G401 (cell line): ENCODE results near the gene TMEM50A. TPM values are rescaled to one million over a fixed set of nuclear protein-coding genes. Genes with fewer than 3 reads are reported as not detected.
"Not testable (repeated sequence)": the region's sequence is repeated elsewhere in the genome, so short reads cannot be mapped to it uniquely, and the experiment has no call there.

Experiments used
- DNase-seq: peaks from one replicate; pipeline ENCODE4 v3.0.0-alpha.2; 2015; ENCODE audit warnings: low spot score
- in situ Hi-C: cut with HindIII; loops from 2 replicates; pipeline ENCODE4 v1.10.0; 2016; ENCODE audit warnings: low sequenced_read_pairs, mixed read lengths
- total RNA-seq: library from RNA; depleted of rRNA; stranded (reverse); fragments of >200 nt; shearing (Covaris generic); gene quantifications from 2 replicates; pipeline ENCODE4 v1.2.3, GENCODE V29; 2014; rRNA removed

The TMEM50A gene
- 57.8 and 68.8 TPM in 2 replicates for total RNA-seq

DNA sequence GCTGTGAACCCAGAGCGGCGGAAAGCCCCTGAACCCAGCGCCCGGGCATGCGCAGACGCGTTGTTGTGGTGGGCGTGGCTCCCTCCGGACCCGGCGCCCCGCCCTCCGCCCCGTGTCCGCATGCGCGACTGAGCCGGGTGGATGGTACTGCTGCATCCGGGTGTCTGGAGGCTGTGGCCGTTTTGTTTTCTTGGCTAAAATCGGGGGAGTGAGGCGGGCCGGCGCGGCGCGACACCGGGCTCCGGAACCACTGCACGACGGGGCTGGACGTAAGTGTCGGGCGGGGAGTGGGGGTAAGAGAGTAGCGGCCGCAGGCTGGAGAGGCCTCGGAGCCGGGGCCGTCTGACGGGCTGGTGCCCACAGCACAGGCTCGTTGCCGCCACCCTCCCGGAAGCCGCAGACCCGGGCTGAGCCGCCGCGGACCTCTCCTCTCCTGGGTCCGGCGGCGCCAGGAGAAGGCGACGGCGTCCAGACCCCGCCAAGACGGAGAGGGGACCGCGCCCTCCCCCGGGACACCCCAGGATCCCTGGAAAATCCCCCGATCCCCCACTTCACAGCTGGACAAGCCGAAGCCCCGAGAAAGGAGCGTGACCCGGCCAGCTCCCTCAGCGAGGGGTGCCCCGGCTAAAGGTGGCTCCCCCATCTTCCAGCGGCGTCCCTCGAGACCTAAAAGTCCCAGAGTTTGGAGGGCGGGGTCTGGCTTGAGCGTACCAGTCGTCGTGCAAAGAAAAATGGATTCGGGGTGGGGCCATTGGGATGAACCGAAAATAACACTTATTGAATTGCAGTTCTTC is at the start of gene TMEM50A:
TMEM50A (plus strand) TSS at position 147 of the 794 bp plus-strand sequence. CDS start 2,153 bp downstream, outside the sequence.
- in situ Hi-C loops = no loop called here
- DNase-seq = peak; percentile 85

- DNase-seq, in situ Hi-C loops: not testable (repeated sequence)
Observed at GRCh38 chr1:25288573-25289101, 49.5 kb upstream of the TMEM50A start.

GRCh38 chr1:25290043-25290442 is 48.1 kb upstream of the TMEM50A start:
- in situ Hi-C loops = not testable (repeated sequence)

GRCh38 chr1:25293426-25293825 is 44.7 kb upstream of the TMEM50A start:
- in situ Hi-C loops = not testable (repeated sequence)

More at GRCh38 chr1:25290043-25290442, 48.1 kb upstream of the TMEM50A start:
- not testable (repeated sequence) for DNase-seq

GRCh38 chr1:25294889-25295826 is 43.0 kb upstream of the TMEM50A start:
- DNase-seq, in situ Hi-C loops: not testable (repeated sequence)

More at GRCh38 chr1:25293426-25293825, 44.7 kb upstream of the TMEM50A start:
- not testable (repeated sequence) for DNase-seq

DNA sequence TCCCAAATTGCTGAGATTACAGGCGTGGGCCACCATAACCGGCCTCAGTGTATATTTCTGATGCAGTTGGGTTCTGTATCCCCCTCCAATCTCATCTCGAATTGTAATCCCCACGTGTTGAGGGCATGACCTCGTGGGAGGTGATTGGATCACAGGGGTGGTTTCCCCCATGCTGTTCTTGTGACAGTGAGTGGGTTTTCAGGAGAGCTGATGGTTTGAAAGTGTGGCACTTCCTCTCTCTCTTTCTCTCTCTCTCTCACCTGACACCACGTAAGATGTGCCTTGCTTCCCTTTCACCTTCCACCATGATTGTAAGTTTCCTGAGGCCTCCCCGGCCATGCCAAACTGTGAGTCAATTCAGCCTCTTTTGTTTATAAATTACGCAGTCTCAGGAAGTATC is 41.6 kb upstream of the TMEM50A start:
- DNase-seq, in situ Hi-C loops: not testable (repeated sequence)

GRCh38 chr1:25300729-25301128 is 37.4 kb upstream of the TMEM50A start:
- in situ Hi-C loops, DNase-seq: not testable (repeated sequence)

DNA sequence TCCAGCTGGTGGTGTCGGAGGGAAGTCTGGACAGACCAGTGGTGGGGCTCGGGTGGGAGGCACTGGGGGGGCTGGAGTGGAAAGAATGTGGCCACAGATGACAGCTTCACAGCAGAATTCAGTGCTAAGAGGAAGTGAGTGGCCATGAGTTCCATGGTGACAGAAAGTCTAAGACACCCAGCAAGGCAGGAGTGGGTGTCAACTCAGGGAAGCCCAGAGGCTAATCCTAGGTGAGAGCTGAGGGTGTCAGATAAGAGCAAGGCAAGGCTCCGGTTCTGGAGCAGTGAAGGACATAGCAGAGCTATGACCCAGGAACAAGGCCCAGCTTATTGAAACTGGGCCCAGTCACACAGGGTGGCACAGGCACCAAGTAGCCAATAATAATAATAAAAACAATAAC is 35.8 kb upstream of the TMEM50A start:
- DNase-seq, in situ Hi-C loops: not testable (repeated sequence)

DNA sequence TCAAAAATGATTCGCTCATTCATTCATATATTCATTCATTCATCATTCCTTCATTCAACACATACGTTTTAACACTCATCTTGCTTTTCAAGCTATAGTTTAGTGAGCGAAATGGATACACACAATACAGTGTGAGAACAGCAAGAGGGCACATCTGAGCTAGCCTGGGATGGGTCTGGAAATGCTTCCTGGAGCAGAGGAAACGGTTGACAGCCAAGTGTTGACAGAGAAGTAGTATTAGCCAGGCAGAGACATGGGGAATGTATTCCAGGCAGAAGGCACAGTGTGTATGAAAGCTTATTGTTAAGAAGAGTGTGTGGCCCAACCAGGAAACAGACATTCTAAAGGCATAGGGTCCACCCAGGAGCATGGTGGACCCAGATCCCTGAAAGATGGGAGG is 33.2 kb upstream of the TMEM50A start:
- DNase-seq, in situ Hi-C loops: not testable (repeated sequence)

DNA sequence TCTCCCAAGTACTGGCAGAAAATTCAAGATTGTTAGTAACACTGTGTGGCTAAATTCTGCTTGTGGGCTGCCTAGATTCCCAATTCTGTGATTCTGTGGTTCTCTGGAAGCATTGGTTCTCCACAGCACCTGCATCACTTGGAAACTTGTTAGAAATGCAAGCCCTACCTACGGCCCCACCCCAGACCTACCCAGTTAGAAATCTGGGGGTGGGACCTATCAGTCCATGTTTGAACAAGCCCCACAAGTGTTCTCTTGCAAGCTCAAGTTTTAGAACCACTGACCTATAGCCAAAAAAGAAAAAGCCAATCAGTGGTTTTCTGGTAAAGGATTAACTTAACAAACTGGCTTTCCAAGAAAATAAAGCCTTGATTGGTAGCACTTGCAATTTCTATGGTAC is 30.0 kb upstream of the TMEM50A start:
- DNase-seq, in situ Hi-C loops: not testable (repeated sequence)

- in situ Hi-C loops = not testable (repeated sequence)
Observed at GRCh38 chr1:25309085-25309484, 29.0 kb upstream of the TMEM50A start.

GRCh38 chr1:25309486-25309885 is 28.6 kb upstream of the TMEM50A start:
- in situ Hi-C loops, DNase-seq: not testable (repeated sequence)

More at GRCh38 chr1:25309085-25309484, 29.0 kb upstream of the TMEM50A start:
- DNase-seq = not testable (repeated sequence)

- in situ Hi-C loops, DNase-seq: not testable (repeated sequence)
Observed at GRCh38 chr1:25312806-25313470, 25.2 kb upstream of the TMEM50A start.

DNA sequence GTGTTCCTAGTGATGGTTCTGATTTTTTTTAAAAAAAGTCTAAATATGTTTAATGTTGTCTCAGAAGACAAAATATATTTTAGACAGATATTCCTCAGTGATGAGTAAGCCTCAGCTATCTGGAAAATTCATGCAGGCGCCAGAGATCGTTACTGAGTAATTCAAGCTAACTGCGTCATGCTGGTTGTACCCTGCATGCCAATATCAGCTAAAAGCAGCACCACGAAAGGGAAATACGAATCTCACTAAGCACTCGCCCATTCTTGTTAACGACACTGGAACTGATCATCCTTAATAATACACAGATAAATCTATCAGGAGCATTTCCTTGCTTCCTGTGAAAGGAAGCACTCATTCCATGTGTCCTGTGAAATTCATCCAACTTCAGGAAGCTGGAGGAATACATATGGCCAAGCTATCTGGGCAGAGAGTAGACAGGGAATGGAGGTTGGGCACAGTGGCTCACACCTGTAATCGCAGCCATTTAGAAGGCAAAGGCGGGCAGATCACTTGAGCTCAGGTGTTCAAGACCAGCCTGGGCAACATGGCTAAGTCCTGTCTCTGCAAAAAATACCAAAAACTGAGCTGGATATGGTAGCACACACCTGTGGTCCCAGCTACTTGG is 17.7 kb upstream of the TMEM50A start:
- in situ Hi-C loops, DNase-seq: not testable (repeated sequence)

DNA sequence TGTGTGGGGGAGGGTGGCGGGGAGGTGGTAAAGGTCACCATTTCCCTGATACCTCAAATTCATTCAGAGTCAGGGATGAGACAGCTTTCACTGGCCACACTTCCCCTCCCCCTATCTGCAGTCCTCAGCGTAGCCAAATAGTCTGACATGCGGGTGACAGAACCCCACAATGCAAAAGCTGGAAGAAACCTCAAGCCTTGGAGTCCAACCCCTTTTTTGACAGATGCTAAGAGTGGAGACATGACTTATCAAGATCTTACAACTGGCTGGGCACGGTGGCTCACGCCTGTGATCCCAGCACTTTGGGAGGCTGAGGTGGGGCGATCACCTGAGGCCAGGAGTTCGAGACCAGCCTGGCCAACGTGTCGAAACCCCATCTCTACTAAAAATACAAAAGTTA is 16.0 kb upstream of the TMEM50A start:
- in situ Hi-C loops, DNase-seq: not testable (repeated sequence)

DNA sequence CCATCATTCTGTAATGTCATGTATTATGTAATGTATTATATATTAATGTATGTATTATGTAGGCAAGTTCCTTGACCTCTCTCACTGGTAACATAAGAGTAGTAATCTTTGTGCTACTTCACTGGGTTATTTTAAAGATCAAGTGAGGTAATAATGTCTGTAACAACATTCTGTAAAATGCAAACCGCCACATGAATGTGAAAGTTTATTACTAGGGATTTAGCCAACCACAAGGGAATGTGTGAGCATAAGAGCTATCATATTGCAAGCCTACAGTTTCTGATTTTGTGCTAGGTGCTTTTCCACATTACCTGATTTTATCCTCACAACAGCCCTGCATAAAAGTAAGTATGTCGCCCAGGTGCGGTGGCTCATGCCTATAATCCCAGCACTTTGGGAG is 13.7 kb upstream of the TMEM50A start:
- in situ Hi-C loops, DNase-seq: not testable (repeated sequence)

DNA sequence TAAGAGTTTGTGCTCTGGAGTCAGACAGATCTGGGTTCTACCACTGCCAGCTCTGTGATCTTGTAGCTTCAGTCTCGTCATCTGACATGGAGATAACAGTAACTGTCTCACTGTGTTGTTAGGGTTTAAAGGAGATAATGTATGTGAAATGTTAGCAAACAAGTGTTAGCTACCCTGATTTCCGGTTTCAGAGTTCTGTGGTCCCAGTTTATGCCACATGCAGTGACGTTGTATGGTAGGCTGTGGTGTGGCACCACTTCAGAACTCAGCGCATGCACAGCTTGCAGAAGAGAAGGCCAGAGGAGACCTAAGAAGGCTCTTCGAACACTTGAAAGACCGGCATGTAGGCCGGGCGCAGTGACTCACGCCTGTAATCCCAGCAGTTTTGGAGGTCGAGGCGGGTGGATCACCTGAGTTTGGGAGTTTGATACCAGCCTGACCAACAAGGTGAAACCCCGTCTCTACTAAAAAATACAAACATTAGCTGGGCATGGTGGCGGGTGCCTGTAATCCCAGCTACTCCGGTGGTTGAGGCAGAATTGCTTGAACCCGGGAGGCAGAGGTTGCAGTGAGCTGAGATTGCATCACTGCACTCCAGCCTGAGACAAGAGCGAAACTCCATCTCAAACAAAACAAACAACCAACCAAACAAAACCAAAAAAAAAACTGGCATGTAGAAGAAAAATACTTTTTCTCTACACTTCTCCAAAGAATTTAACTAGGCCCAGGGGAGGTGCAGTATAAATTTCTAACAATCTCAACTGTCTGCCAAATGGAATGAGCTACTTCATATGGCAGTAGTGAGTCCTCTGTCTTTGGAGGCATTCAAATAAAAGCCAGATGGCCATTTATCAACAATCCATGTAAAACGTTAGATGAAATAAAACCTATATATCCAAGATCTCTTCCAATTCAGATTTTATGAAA is 10.0 kb upstream of the TMEM50A start:
- DNase-seq, in situ Hi-C loops: not testable (repeated sequence)
